ENCODE data around the gene PTX4.
A peak's percentile ranks its signal among the peaks of the same experiment; 100 is the strongest.

PTX4 gene

GRCh38 chr16:1499756-1500464, 11.2 kb upstream of the PTX4 start:
- DNase-seq, result no peak

GRCh38 chr16:1498899-1499676, 10.3 kb upstream of the PTX4 start:
- DNase-seq, result no peak

GRCh38 chr16:1497014-1497598, 8.4 kb upstream of the PTX4 start:
- DNase-seq, result no peak

- DNase-seq, result no peak
These were observed 7.7 kb upstream of the PTX4 start for GRCh38 chr16:1496464-1496863.

- DNase-seq, result no peak
These were observed 7.1 kb upstream of the PTX4 start for GRCh38 chr16:1495889-1496262.

- DNase-seq, result no peak
These were observed 6.6 kb upstream of the PTX4 start for GRCh38 chr16:1495211-1495888.

GRCh38 chr16:1494711-1495110, 6.0 kb upstream of the PTX4 start:
- DNase-seq, result no peak

GRCh38 chr16:1494129-1494640, 5.4 kb upstream of the PTX4 start:
- DNase-seq, result no peak

GRCh38 chr16:1493746-1494094, 5.0 kb upstream of the PTX4 start:
- DNase-seq, result no peak

- peak; percentile 91 for DNase-seq
These were observed 4.4 kb upstream of the PTX4 start, which contains the start of gene TELO2 for GRCh38 chr16:1492923-1493745. TSS of gene TELO2 (plus strand) at chr16:1493360. CDS start at chr16:1494282, 922 bp downstream.

GRCh38 chr16:1492082-1492922, 3.6 kb upstream of the PTX4 start:
- DNase-seq, result no peak

- DNase-seq, result no peak
These were observed 2.6 kb upstream of the PTX4 start for GRCh38 chr16:1491327-1491726.

GRCh38 chr16:1489077-1489476, 333 bp upstream of the PTX4 start:
- no peak for DNase-seq

- no peak for DNase-seq
These were observed 616 bp downstream of the PTX4 start for GRCh38 chr16:1488054-1488601.

GRCh38 chr16:1487395-1488053, 1.2 kb downstream of the PTX4 start:
- no peak for DNase-seq

- DNase-seq, result no peak
These were observed 2.0 kb downstream of the PTX4 start for GRCh38 chr16:1486551-1487390.

- DNase-seq, result no peak
These were observed 2.8 kb downstream of the PTX4 start for GRCh38 chr16:1485847-1486496.

- no peak for DNase-seq
These were observed 6.6 kb downstream of the PTX4 start for GRCh38 chr16:1481906-1482835.
